Prostate gland (tissue), 2 donors: ENCODE results near the gene ST6GALNAC4. TPM values are rescaled to one million over a fixed set of nuclear protein-coding genes. Genes with fewer than 3 reads are reported as not detected.
"Not testable (repeated sequence)": the region's sequence is repeated elsewhere in the genome, so short reads cannot be mapped to it uniquely, and the experiment has no call there.

Source experiments
- DNase-seq: peaks from one replicate; pipeline ENCODE4 v3.0.0-alpha.2; 2019; ENCODE audit warnings: low spot score
- H3K27ac ChIP-seq, 2 donors: fragments of 200-600 bp; sonication (generic); 2 replicates each; pipeline ENCODE4 v1.5.1; 2017 to 2019
- H3K27me3 ChIP-seq: fragments of 200-600 bp; sonication (generic); replicated peaks from 2 replicates; pipeline ENCODE4 v1.5.1; 2019; ENCODE audit not compliant: insufficient read depth
- H3K36me3 ChIP-seq, 2 donors: fragments of 200-600 bp; sonication (generic); 1 replicate in 1 of 2; 2 replicates in 1 of 2; pipeline versions ENCODE4 v1.5.1 to v1.8.1; 2017 to 2019
- H3K4me1 ChIP-seq: fragments of 200-600 bp; sonication (generic); replicated peaks from 2 replicates; pipeline ENCODE4 v1.5.1; 2019
- H3K4me3 ChIP-seq, 2 donors: fragments of 200-600 bp; sonication (generic); 2 replicates each; pipeline ENCODE4 v1.5.1; 2017 to 2019
- H3K9me3 ChIP-seq: fragments of 200-600 bp; sonication (generic); 2 replicates; pipeline ENCODE4 v1.5.1; 2017
- POLR2A ChIP-seq: fragments of 450-650 bp; IDR thresholded peaks from one replicate; pipeline ENCODE4 v1.6.1; 2016; ENCODE audit warnings: antibody characterized with exemption, mild to moderate bottlenecking
- POLR2AphosphoS5 ChIP-seq: sonication (generic); formaldehyde crosslinking; IDR thresholded peaks from one replicate; pipeline ENCODE4 v1.6.1; 2017; ENCODE audit warnings: antibody characterized with exemption
- whole genome bisulfite sequencing: methylation state at CpG from one replicate; pipeline ENCODE4 v1.1.5; 2018; 5-methylcytosine and 5-hydroxymethylcytosine counted together
- intact Hi-C: fragments of 100-400 bp; cut with DNase I; formaldehyde crosslinking; loops from one replicate; pipeline ENCODE4 v1.14.2; 2022
- total RNA-seq, 2 donors: library from RNA; depleted of rRNA; stranded (reverse); fragments of >200 nt; gene quantifications; one replicate each; pipeline ENCODE4 v1.1.0, GENCODE V29; 2016
- TF ChIP-seq, protein P1 (sequence below), 4 experiments: fragments of 200-600 bp in 2 of 4; fragments of 450-650 bp in 2 of 4; sonication (generic) in 2 of 4; IDR thresholded peaks; 1 replicate in 3 of 4; 2 replicates in 1 of 4; pipeline ENCODE4 v1.5.1; 2016 to 2019; ENCODE audit warnings: antibody characterized with exemption in 4 of 4, mild to moderate bottlenecking in 2 of 4, moderate library complexity in 2 of 4

The ST6GALNAC4 gene
- total RNA-seq, 2 donors from 2014 or later: 21.8 to 47.0 TPM

- no peak for DNase-seq
- intact Hi-C loops: loop anchor here (5.0 kb wide), 2 partner anchors 40 to 280 kb away; no protein-coding TSS in a partner anchor
- H3K27me3 ChIP-seq: no peaks in the 10 kb centered on the region
- H3K4me3 ChIP-seq: no peak overlapping the region
- no peaks in the 10 kb centered on the region for H3K9me3 ChIP-seq
- no peak overlapping the region for H3K27ac ChIP-seq
- H3K36me3 ChIP-seq: no peaks in the 10 kb centered on the region
- TF ChIP-seq POLR2AphosphoS5 (no peak), POLR2A (no peak)
- TF ChIP-seq, protein P1, sequence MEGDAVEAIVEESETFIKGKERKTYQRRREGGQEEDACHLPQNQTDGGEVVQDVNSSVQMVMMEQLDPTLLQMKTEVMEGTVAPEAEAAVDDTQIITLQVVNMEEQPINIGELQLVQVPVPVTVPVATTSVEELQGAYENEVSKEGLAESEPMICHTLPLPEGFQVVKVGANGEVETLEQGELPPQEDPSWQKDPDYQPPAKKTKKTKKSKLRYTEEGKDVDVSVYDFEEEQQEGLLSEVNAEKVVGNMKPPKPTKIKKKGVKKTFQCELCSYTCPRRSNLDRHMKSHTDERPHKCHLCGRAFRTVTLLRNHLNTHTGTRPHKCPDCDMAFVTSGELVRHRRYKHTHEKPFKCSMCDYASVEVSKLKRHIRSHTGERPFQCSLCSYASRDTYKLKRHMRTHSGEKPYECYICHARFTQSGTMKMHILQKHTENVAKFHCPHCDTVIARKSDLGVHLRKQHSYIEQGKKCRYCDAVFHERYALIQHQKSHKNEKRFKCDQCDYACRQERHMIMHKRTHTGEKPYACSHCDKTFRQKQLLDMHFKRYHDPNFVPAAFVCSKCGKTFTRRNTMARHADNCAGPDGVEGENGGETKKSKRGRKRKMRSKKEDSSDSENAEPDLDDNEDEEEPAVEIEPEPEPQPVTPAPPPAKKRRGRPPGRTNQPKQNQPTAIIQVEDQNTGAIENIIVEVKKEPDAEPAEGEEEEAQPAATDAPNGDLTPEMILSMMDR (IDR thresholded peaks at IDR 0.05): no peak
- 88% methylated on average over 20 of the region's 20 CpGs for WGBS
- peaks cover 8% of the 10 kb centered on the region for H3K4me1 ChIP-seq
Measured at GRCh38 chr9:127872369-127873222, 44.2 kb downstream of the ST6GALNAC4 start.

DNA sequence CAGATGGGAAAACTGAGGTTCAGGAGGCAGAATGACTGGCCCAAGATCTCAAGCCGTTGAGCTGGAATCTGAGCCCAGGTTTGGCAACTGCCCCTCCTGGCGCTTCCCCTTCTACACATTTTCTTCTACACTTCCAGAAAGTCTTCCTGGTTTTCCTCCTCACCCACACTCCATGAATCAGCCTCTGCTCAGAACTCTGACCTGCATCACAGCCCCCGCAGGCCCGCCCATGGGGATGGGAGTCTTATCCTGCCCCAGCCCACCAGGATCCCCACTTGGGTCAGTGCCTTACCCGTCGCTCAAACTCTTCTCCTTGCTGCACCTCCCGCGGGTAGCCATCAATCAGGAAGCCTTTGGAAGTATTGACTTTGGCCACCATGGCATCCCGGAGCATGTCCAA, 45.3 kb downstream of the ST6GALNAC4 start:
- peaks cover 8% of the 10 kb centered on the region for H3K4me1 ChIP-seq
- H3K27me3 ChIP-seq: no peaks in the 10 kb centered on the region
- intact Hi-C loops: loop anchor here (5.0 kb wide), 2 partner anchors 41 to 279 kb away; no protein-coding TSS in a partner anchor
- WGBS: 88% methylated on average over 9 of the region's 9 CpGs
- H3K9me3 ChIP-seq: no peaks in the 10 kb centered on the region
- no peak overlapping the region for H3K4me3 ChIP-seq
- no peak overlapping the region for H3K27ac ChIP-seq
- no peaks in the 10 kb centered on the region for H3K36me3 ChIP-seq
- DNase-seq: no peak
- no peak for TF ChIP-seq POLR2A
- TF ChIP-seq, protein P1 (IDR thresholded peaks at IDR 0.05): no peak
- TF ChIP-seq POLR2AphosphoS5: no peak

DNA sequence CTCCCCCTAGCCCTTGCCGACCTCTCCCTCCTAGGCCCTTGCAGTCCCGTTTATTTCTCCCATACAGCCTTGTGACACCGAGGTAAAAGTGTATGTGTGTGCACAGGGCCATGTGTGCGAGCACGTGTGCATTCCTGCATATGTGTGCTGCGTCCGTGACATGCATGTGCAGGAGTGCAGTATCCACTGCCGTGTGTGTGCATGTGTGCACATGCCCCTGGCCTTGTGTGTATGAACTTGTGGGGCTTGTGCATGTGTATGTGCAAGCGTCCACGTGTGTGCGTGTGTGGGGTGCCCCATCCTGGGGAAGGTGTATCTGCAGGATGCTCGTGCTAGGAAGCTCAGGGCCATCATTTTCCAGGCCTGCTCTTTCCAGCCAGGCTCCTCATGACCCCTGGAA, 46.0 kb downstream of the ST6GALNAC4 start:
- no peak overlapping the region for H3K27ac ChIP-seq
- no peaks in the 10 kb centered on the region for H3K36me3 ChIP-seq
- 86% methylated on average over 12 of the region's 12 CpGs for WGBS
- DNase-seq: no peak
- no peak overlapping the region for H3K4me3 ChIP-seq
- TF ChIP-seq POLR2A (no peak), POLR2AphosphoS5 (no peak)
- TF ChIP-seq, protein P1 (IDR thresholded peaks at IDR 0.05): no peak
- peaks cover 8% of the 10 kb centered on the region for H3K4me1 ChIP-seq
- H3K9me3 ChIP-seq: no peaks in the 10 kb centered on the region
- H3K27me3 ChIP-seq: no peaks in the 10 kb centered on the region
- intact Hi-C loops: loop anchor here (5.0 kb wide), 2 partner anchors 41 to 279 kb away; no protein-coding TSS in a partner anchor

DNA sequence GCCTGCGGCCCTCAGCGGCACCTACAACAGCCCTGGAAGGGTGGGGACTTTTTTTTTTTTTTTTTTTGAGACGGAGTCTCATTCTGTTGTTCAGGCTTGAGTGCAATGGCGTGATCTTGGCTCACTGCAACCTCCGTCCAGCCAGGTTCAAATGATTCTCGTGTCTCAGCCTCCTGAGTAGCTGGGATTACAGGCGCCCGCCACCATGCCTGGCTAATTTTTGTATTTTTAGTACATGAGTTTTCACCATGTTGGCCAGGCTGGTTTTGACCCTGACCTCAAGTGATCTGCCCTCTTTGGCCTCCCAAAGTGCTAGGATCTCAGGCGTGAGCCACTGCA, 46.7 kb downstream of the ST6GALNAC4 start:
- not testable (repeated sequence) for H3K4me3 ChIP-seq, DNase-seq, H3K27me3 ChIP-seq, H3K36me3 ChIP-seq, H3K27ac ChIP-seq, H3K9me3 ChIP-seq, H3K4me1 ChIP-seq
- 70% methylated on average over 9 of the region's 9 CpGs for WGBS
- intact Hi-C loops: loop anchor here (5.0 kb wide), 2 partner anchors 42 to 278 kb away; no protein-coding TSS in a partner anchor

DNA sequence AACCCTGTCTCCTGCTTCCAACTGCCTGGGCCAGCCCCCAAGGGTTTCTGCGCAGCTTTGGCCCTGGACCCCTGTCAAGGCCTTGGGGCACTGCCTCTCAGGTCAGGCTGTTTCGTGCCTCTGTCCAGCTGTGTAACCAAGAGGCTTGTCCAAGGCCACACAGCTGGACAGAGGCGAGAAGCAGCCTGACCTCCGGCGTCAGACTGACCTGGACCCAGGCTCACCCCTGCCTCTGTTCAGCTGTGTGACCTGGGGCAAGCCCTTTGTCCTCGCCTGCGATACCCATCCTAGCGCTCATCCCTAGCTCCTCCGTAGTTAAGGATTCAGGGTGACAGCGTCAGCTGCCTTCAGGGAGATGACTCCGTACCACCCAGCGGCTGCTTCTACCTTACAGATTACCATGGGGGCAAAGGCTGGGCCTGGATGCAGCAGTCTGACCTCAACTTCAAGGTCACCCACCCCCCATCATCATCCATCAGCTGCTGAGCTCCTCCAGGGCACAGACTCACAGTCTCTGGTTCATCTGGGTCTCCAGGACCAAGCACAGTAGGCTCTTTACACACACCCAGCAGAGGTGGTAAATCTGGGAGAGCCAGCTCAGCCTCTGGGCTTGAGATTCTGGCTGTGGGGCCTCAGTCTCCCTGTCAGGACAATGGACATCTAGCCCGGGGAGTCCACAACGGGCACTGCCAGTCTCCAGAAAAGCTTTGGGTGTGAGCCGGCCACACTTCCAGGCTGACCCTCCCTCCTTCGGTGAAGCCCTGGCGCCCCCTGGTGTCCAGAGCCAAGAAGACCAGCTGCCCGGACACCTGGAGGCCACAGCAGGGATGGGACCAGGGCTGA, 47.3 kb downstream of the ST6GALNAC4 start:
- DNase-seq: peak; percentile 67
- 67% methylated on average over 18 of the region's 18 CpGs for WGBS
- H3K27ac ChIP-seq: no peak overlapping the region
- intact Hi-C loops: loop anchor here (5.0 kb wide), 2 partner anchors 43 to 277 kb away; no protein-coding TSS in a partner anchor
- TF ChIP-seq POLR2A (no peak), POLR2AphosphoS5 (peak; percentile 34)
- TF ChIP-seq, protein P1 (IDR thresholded peaks at IDR 0.05): peak; percentile 51 to 91 (median 78)
- H3K4me3 ChIP-seq: no peak overlapping the region
- no peaks in the 10 kb centered on the region for H3K36me3 ChIP-seq
- no peaks in the 10 kb centered on the region for H3K27me3 ChIP-seq
- no peaks in the 10 kb centered on the region for H3K9me3 ChIP-seq
- peaks cover 8% of the 10 kb centered on the region for H3K4me1 ChIP-seq
